Activated B cell treated with CpG ODN at 0.5 μM for 24 hours (primary cell): ENCODE measurements around the gene SCAMP2. TPM values are rescaled to one million over a fixed set of nuclear protein-coding genes. Genes with fewer than 3 reads are reported as not detected.
A peak's percentile ranks its signal among the peaks of the same experiment; 100 is the strongest.

Experiments
- ATAC-seq: fragments of 200-7000 bp; cut with Tn5 transposase; one replicate; pipeline ENCODE4 v1.10.0; 2021; ENCODE audit warnings: low read depth, mild to moderate bottlenecking, moderate library complexity
- CTCF ChIA-PET: fragments of 350-600 bp; sonication (Branson Sonifier 250); formaldehyde crosslinking; loops from one replicate; lab custom pipeline; 2021; ENCODE audit warnings: antibody characterized with exemption; lab: Charles Lee
- POLR2A ChIA-PET: fragments of 350-600 bp; sonication (Branson Sonifier 250); formaldehyde crosslinking; loops from one replicate; lab custom pipeline; 2021; ENCODE audit warnings: antibody characterized with exemption; lab: Charles Lee
- DNase-seq: peaks from one replicate; pipeline ENCODE4 v3.0.0; 2022
- H3K27ac Mint-ChIP-seq: one replicate; pipeline ENCODE4 v1.8.0; 2020; ENCODE audit warnings: mixed read lengths
- H3K27me3 Mint-ChIP-seq: one replicate; pipeline ENCODE4 v1.8.0; 2021; ENCODE audit warnings: mixed read lengths
- H3K36me3 Mint-ChIP-seq: one replicate; pipeline ENCODE4 v1.8.0; 2021; ENCODE audit warnings: low read depth, mixed read lengths
- H3K4me1 Mint-ChIP-seq: one replicate; pipeline ENCODE4 v1.8.0; 2021; ENCODE audit warnings: mixed read lengths
- H3K4me3 Mint-ChIP-seq: one replicate; pipeline ENCODE4 v1.8.0; 2020; ENCODE audit warnings: mild to moderate bottlenecking, mixed read lengths
- H3K9me3 Mint-ChIP-seq: one replicate; pipeline ENCODE4 v1.8.0; 2020; ENCODE audit warnings: mixed read lengths
- CTCF ChIP-seq: fragments of 200-600 bp; IDR thresholded peaks from one replicate; pipeline ENCODE4 v1.8.0; 2022; ENCODE audit warnings: antibody characterized with exemption, mild to moderate bottlenecking
- intact Hi-C: fragments of 100-400 bp; cut with micrococcal nuclease; formaldehyde crosslinking; loops from one replicate; pipeline ENCODE4 v1.15.1; 2024
- total RNA-seq: library from RNA; stranded (reverse); gene quantifications from 2 replicates; pipeline ENCODE4 v1.2.3, GENCODE V29; 2022

The SCAMP2 gene
- total RNA-seq, 1 donor from 2014 or later, result 112 TPM

GRCh38 chr15:74827614-74828013 is 45.6 kb downstream of the SCAMP2 start:
- Mint-ChIP-seq H3K27me3 (peaks cover 21% of the 10 kb centered on the region), H3K4me1 (peaks cover under 1% of the 10 kb centered on the region), H3K4me3 (no peak overlapping the region), H3K9me3 (no peaks in the 10 kb centered on the region), H3K27ac (no peak overlapping the region), H3K36me3 (no peaks in the 10 kb centered on the region)
- ChIA-PET CTCF (interaction anchor here (0.6 to 1.9 kb wide), 4 partner anchors 10 to 74 kb away, joined by 3 to 6 read pairs (median 4); no protein-coding TSS in a partner anchor), POLR2A (interaction anchor here (0.8 kb wide), 1 partner anchor 46 kb away, joined by 3 read pairs; the partner anchor contains the start of gene CSK)
- DNase-seq (no peak), ATAC-seq (no peak)
- intact Hi-C loops, result loop anchor here (2.0 kb wide), 1 partner anchor 15 kb away; the partner anchor contains the start of gene ULK3
- no peak for TF ChIP-seq CTCF

- peaks cover 8% of the 10 kb centered on the region for H3K4me1 Mint-ChIP-seq
- DNase-seq (no peak), ATAC-seq (no peak)
- intact Hi-C loops, result loop anchor here (1.0 to 2.0 kb wide), 2 partner anchors 16 to 168 kb away; partner anchors contain the start of genes SCAMP5 and ULK3
- no peak for TF ChIP-seq CTCF
- H3K4me3 Mint-ChIP-seq, result no peak overlapping the region
- H3K27me3 Mint-ChIP-seq, result peaks cover 21% of the 10 kb centered on the region
- CTCF ChIA-PET, result interaction anchor here (0.6 to 1.9 kb wide), 4 partner anchors 11 to 74 kb away, joined by 3 to 6 read pairs (median 4); no protein-coding TSS in a partner anchor
- H3K27ac Mint-ChIP-seq, result no peak overlapping the region
- H3K36me3 Mint-ChIP-seq, result no peaks in the 10 kb centered on the region
- POLR2A ChIA-PET, result interaction anchor here (0.9 kb wide), 1 partner anchor 12 kb away, joined by 3 read pairs; no protein-coding TSS in a partner anchor
- no peaks in the 10 kb centered on the region for H3K9me3 Mint-ChIP-seq
Observed at GRCh38 chr15:74826921-74827320, 46.2 kb downstream of the SCAMP2 start.

- Mint-ChIP-seq H3K36me3 (no peaks in the 10 kb centered on the region), H3K9me3 (no peaks in the 10 kb centered on the region), H3K27ac (no peak within 1 kb of the TSS), H3K4me1 (peaks cover 13% of the 10 kb centered on the region), H3K27me3 (peaks cover 21% of the 10 kb centered on the region), H3K4me3 (no peak within 1 kb of the TSS)
- ATAC-seq, result peak; percentile 49
- no peak for TF ChIP-seq CTCF
- intact Hi-C loops, result loop anchor here (1.0 to 2.0 kb wide), 2 partner anchors 16 to 169 kb away; partner anchors contain the start of genes SCAMP5 and ULK3
- ChIA-PET POLR2A (interaction anchor here (0.5 to 0.9 kb wide), 2 partner anchors 12 to 113 kb away, joined by 3 read pairs; no protein-coding TSS in a partner anchor), CTCF (interaction anchor here (1.9 kb wide), 1 partner anchor 75 kb away, joined by 6 read pairs; no protein-coding TSS in a partner anchor)
- DNase-seq, result peak; percentile 43
Observed at GRCh38 chr15:74826364-74826819, 46.8 kb downstream of the SCAMP2 start, which contains the start of gene CPLX3. Gene CPLX3 (plus strand): TSS chr15:74826627. CDS start chr15:74826704, 77 bp downstream.

GRCh38 chr15:74825866-74826265 is 47.3 kb downstream of the SCAMP2 start:
- DNase-seq, result no peak
- intact Hi-C loops, result loop anchor here (1.0 to 2.0 kb wide), 2 partner anchors 17 to 169 kb away; partner anchors contain the start of genes SCAMP5 and ULK3
- peaks cover 21% of the 10 kb centered on the region for H3K27me3 Mint-ChIP-seq
- no peak overlapping the region for H3K4me3 Mint-ChIP-seq
- no peak overlapping the region for H3K27ac Mint-ChIP-seq
- TF ChIP-seq CTCF, result no peak
- no peak for ATAC-seq
- H3K36me3 Mint-ChIP-seq, result no peaks in the 10 kb centered on the region
- ChIA-PET POLR2A (interaction anchor here (0.5 to 0.9 kb wide), 2 partner anchors 38 to 113 kb away, joined by 3 read pairs; no protein-coding TSS in a partner anchor), CTCF (interaction anchor here (1.9 kb wide), 1 partner anchor 75 kb away, joined by 6 read pairs; no protein-coding TSS in a partner anchor)
- no peaks in the 10 kb centered on the region for H3K9me3 Mint-ChIP-seq
- H3K4me1 Mint-ChIP-seq, result peaks cover 18% of the 10 kb centered on the region

GRCh38 chr15:74824976-74825375 is 48.2 kb downstream of the SCAMP2 start:
- intact Hi-C loops, result no loop called here
- Mint-ChIP-seq H3K36me3 (no peaks in the 10 kb centered on the region), H3K4me1 (peaks cover 27% of the 10 kb centered on the region), H3K4me3 (no peak overlapping the region), H3K27ac (no peak overlapping the region), H3K9me3 (no peaks in the 10 kb centered on the region), H3K27me3 (peaks cover 21% of the 10 kb centered on the region)
- no peak for ATAC-seq
- POLR2A ChIA-PET, result interaction anchor here (0.9 kb wide), 1 partner anchor 37 kb away, joined by 3 read pairs; no protein-coding TSS in a partner anchor
- CTCF ChIA-PET, result no interaction called here
- no peak for DNase-seq
- TF ChIP-seq CTCF, result no peak
